NCI-H2227 (cell line): Measurements from ENCODE around the gene SLC43A3.

Experiments used
- DNase-seq: peaks from one replicate; lab custom pipeline; 2025; ENCODE audit not compliant: unreplicated experiment; lab: John Stamatoyannopoulos, UW

Gene SLC43A3

GRCh38 chr11:57426929-57427726 lies at the start of gene SLC43A3:
SLC43A3 (minus strand) TSS chr11:57427121; CDS start chr11:57426172, 949 bp downstream.
- DNase-seq: peak; percentile 42

GRCh38 chr11:57476047-57476756 lies 49.3 kb upstream of the SLC43A3 start:
- no peak for DNase-seq

- no peak for DNase-seq
Measured at GRCh38 chr11:57475671-57476046, 48.7 kb upstream of the SLC43A3 start.

- no peak for DNase-seq
Measured at GRCh38 chr11:57475191-57475590, 48.3 kb upstream of the SLC43A3 start.

GRCh38 chr11:57474803-57475115 lies 47.8 kb upstream of the SLC43A3 start:
- DNase-seq: no peak

- no peak for DNase-seq
Measured at GRCh38 chr11:57474017-57474802, 47.3 kb upstream of the SLC43A3 start.

- DNase-seq: peak; percentile 29
Measured at GRCh38 chr11:57473285-57473841, 46.4 kb upstream of the SLC43A3 start.

GRCh38 chr11:57471496-57471895 lies 44.6 kb upstream of the SLC43A3 start:
- no peak for DNase-seq

GRCh38 chr11:57469268-57469667 lies 42.3 kb upstream of the SLC43A3 start:
- no peak for DNase-seq

- DNase-seq: no peak
Measured at GRCh38 chr11:57468276-57468675, 41.4 kb upstream of the SLC43A3 start.

- no peak for DNase-seq
Measured at GRCh38 chr11:57467508-57468157, 40.7 kb upstream of the SLC43A3 start.

GRCh38 chr11:57466680-57467079 lies 39.8 kb upstream of the SLC43A3 start:
- DNase-seq: no peak

GRCh38 chr11:57464539-57465181 lies 37.7 kb upstream of the SLC43A3 start:
- DNase-seq: no peak

GRCh38 chr11:57463671-57464538 lies 37.0 kb upstream of the SLC43A3 start:
- DNase-seq: no peak

- DNase-seq: no peak
Measured at GRCh38 chr11:57462597-57462996, 35.7 kb upstream of the SLC43A3 start.

GRCh38 chr11:57461841-57462489 lies 35.0 kb upstream of the SLC43A3 start:
- DNase-seq: no peak

GRCh38 chr11:57460758-57461749 lies 34.1 kb upstream of the SLC43A3 start:
- DNase-seq: peak; percentile 59
